ENCODE data around the gene MYD88. TPM values are rescaled to one million over a fixed set of nuclear protein-coding genes. Genes with fewer than 3 reads are reported as not detected.
"Not testable (repeated sequence)": the region's sequence is repeated elsewhere in the genome, so short reads cannot be mapped to it uniquely, and the experiment has no call there.

Gene MYD88
- total RNA-seq, 2 donors from 2014 or later: 11.9 to 33.3 TPM

DNA sequence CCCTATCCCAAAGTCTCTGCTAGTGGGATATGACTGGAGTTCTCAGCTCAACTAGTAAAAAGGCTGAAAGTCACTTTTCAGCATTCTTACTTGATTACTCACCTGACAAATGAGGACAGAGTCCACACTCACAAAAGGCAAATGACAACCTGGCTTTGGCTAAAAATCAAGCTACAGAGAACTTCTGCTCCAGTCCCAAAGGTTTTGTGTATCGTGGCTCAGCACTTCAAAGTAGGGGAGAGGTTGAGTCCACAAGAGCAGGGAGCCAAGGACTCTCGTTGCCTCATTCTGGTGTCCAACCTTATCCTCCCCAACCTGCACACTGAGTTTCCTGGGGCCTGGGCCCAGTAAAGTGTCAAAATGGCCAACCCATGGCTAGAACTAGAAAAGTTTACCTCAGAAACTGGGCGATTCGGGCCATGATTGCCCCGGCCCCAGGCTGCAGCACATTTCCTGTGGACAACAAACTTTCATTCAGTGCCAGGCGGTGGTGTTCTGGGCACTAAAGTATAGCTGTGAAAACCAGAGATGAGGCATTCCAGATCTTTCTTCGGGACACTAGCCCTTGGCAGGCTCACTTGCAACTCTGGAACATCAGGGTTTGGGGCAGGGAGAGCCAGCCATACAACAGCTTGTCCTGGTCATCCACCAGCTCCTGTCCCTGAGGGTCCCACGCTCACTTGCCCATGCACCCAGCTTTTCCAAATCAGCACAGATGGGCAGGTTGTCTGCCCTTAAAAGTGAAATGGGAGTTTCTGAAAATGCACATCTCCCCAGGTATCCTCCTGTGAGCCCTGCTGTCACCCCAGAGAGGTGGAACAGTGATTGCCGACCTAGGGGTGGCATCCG is 4.7 kb upstream of the MYD88 start:
- intact Hi-C loops (cut with DNase I): no loop called here
- Histone ChIP-seq H3K4me3 (no peak overlapping the region), H3K36me3 (replicated peaks in 1 of 2; ENCODE audit: insufficient read depth in 1 of 2, low read depth in 2 of 2) (peaks cover 7 to 14% of the 10 kb centered on the region in 2 donors), H3K27me3 (no peaks in the 10 kb centered on the region), H3K4me1 (peaks cover 72% of the 10 kb centered on the region), H3K9me3 (no peaks in the 10 kb centered on the region), H3K27ac (peak overlapping the region; percentile 64 to 92 (median 86))
- TF ChIP-seq POLR2A (IDR thresholded peaks at IDR 0.05): peak in 1 of 3 donors; percentile 21
- TF ChIP-seq, protein P1, sequence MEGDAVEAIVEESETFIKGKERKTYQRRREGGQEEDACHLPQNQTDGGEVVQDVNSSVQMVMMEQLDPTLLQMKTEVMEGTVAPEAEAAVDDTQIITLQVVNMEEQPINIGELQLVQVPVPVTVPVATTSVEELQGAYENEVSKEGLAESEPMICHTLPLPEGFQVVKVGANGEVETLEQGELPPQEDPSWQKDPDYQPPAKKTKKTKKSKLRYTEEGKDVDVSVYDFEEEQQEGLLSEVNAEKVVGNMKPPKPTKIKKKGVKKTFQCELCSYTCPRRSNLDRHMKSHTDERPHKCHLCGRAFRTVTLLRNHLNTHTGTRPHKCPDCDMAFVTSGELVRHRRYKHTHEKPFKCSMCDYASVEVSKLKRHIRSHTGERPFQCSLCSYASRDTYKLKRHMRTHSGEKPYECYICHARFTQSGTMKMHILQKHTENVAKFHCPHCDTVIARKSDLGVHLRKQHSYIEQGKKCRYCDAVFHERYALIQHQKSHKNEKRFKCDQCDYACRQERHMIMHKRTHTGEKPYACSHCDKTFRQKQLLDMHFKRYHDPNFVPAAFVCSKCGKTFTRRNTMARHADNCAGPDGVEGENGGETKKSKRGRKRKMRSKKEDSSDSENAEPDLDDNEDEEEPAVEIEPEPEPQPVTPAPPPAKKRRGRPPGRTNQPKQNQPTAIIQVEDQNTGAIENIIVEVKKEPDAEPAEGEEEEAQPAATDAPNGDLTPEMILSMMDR (IDR thresholded peaks at IDR 0.05): no peak
- ATAC-seq (peak; percentile 16), DNase-seq (peak; percentile 41 to 74 (median 67))
- WGBS, 2 donors: 57 to 58% methylated on average over 7 to 10 of the region's 10 CpGs

DNA sequence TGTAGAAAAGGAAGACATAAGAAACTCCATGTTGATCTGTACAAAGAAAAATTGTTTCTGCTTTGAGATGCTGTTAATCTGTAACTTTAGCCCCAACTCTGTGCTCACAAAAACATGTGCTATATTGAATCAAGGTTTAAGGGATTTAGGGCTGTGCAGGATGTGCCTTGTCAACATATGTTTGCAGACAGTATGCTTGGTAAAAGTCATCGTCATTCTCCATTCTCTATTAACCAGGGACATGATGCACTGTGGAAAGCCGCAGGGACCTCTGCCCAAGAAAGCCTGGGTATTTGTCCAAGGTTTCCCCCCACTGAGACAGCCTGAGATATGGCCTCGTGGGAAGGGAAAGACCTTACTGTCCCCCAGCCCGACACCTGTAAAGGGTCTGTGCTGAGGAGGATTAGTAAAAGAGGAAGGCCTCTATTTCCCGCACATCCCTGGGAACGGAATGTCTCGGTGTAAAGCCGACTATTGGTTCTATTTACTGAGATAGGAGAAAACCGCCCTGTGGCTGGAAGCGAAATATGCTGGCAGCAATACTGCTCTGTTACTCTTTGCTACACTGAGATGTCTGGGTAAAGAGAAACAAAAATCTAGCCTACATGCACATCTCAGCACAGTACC is 3.8 kb upstream of the MYD88 start:
- DNase-seq; H3K9me3 ChIP-seq; H3K4me3 ChIP-seq; H3K27me3 ChIP-seq; intact Hi-C loops (cut with DNase I); ATAC-seq: not testable (repeated sequence)
- H3K4me1 ChIP-seq: peaks cover 74% of the 10 kb centered on the region
- peaks cover 2 to 12% of the 10 kb centered on the region in 2 donors for H3K36me3 ChIP-seq (replicated peaks in 1 of 2; ENCODE audit: insufficient read depth in 1 of 2, low read depth in 2 of 2)
- peak overlapping the region; percentile 64 to 92 (median 86) for H3K27ac ChIP-seq
- WGBS, 2 donors: 46 to 48% methylated on average over 10 of the region's 10 CpGs

DNA sequence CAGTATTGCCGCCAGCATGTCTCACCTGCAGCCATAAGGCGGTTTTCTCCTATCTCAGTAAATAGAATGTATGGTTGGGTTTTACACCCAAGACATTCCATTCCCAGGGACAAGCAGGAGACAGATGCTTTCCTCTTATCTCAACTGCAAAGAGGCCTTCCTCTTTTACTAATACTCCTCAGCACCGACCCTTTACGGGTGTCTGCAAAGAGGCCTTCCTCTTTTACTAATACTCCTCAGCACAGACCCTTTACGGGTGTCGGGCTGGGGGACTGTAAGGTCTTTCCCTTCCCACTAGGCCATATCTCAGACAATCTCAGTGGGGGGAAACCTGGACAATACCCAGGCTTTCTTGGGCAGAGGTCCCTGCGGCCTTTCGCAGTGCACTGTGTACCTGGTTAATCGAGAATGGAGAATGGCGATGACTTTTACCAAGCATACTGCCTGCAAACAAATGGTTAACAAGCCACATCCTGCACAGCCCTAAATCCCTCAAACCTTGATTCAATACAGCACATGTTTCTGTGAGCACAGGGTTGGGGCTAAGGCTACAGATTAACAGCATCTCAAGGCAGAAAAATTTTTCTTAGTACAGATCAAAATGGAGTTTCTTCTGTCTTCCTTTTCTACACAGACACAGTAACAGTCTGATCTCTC is 2.7 kb upstream of the MYD88 start:
- intact Hi-C loops (cut with DNase I); ATAC-seq; H3K36me3 ChIP-seq (replicated peaks in 1 of 2; ENCODE audit: insufficient read depth in 1 of 2, low read depth in 2 of 2); H3K9me3 ChIP-seq; H3K27me3 ChIP-seq; DNase-seq: not testable (repeated sequence)
- WGBS, 2 donors: 29 to 32% methylated on average over 7 to 10 of the region's 10 CpGs
- Histone ChIP-seq H3K27ac (peak overlapping the region in 3 of 4 donors; percentile 87 to 97 (median 92)), H3K4me1 (peaks cover 77% of the 10 kb centered on the region), H3K4me3 (peak overlapping the region; percentile 84 to 95)

DNA sequence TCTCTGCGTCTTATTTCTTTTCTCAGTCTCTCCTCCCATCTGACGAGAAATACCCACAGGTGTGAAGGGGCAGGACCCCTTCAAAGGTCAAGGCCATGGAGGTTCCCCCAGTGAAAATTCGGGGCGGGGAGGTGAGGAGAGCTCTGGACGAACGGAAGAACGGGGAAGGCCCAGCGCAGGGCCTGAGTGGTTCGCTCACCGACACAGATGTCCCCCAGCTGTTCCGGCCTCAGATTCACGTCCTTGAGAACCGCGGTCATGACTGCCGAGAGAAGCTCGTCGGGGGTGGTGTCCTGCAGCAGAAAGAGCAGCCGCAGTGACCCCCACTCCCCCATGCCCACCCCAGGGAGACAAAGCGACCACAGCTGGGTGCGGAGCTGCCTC is 2.1 kb upstream of the MYD88 start:
- Histone ChIP-seq H3K4me3 (peak overlapping the region; percentile 84 to 95), H3K27ac (peak overlapping the region; percentile 87 to 97 (median 92)), H3K4me1 (peaks cover 71% of the 10 kb centered on the region), H3K36me3 (replicated peaks in 1 of 2; ENCODE audit: insufficient read depth in 1 of 2, low read depth in 2 of 2) (peaks cover 0 to 4% of the 10 kb centered on the region in 2 donors), H3K27me3 (no peaks in the 10 kb centered on the region), H3K9me3 (no peaks in the 10 kb centered on the region)
- intact Hi-C loops (cut with DNase I): no loop called here
- TF ChIP-seq, protein P1 (IDR thresholded peaks at IDR 0.05): no peak
- TF ChIP-seq POLR2A (IDR thresholded peaks at IDR 0.05): no peak
- 0 to 1% methylated on average over 8 to 20 of the region's 20 CpGs for WGBS, 2 donors
- DNase-seq: peak; percentile 51 to 72 (median 64)
- ATAC-seq: no peak

DNA sequence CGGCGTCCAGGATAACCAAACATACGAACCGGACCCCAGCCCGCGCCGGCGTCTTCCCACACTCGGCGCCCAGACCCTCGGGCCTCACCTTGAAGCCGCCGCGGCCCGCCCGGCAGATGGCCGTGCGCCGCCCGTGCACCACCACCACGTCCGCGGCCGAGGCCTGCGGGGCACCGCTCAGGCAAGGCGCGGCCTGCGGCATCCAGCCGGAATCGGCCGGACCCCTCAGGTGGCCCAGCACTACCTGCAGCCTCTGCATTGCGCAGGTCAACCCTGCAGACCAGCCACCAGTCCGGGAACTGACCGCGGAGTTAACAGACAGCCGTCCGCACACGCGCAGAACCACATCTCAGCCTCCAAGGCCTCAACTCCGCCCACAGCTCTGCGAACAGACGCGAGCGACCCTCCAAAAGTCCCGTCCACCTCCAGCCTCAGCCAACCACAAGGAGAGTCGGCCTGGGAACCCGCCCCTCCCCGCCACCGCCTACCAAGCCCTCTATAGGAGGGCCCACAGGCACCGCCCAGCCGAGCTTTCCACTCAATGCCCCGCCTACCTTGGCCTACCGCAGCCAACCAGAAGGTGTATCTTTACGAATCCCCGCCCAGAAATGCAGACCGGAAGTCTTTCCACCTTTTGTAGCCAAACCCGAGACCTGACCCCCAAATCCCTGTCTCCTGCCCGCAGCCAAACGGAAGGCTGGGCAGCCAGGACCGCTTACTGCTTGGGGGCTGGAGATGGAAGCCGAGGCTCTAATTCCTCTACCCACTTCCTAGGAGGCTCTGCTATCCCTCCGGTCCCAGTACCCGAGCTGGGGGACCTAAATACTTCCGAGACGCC is 1.5 kb upstream of the MYD88 start, which contains the start of gene ACAA1:
TSS of gene ACAA1 (minus strand) at position 351 of the 838 bp plus-strand sequence. CDS start at position 259, 92 bp downstream.
- Histone ChIP-seq H3K27me3 (no peaks in the 10 kb centered on the region), H3K9me3 (no peaks in the 10 kb centered on the region), H3K27ac (peak within 1 kb of the TSS; percentile 87 to 97 (median 92)), H3K36me3 (replicated peaks in 1 of 2; ENCODE audit: insufficient read depth in 1 of 2, low read depth in 2 of 2) (no peaks in the 10 kb centered on the region), H3K4me3 (peak within 1 kb of the TSS; percentile 84 to 95), H3K4me1 (peaks cover 65% of the 10 kb centered on the region)
- DNase-seq (peak; percentile 100), ATAC-seq (peak; percentile 92)
- intact Hi-C loops (cut with DNase I): no loop called here
- TF ChIP-seq, protein P1 (IDR thresholded peaks at IDR 0.05): peak in 2 of 7 experiments; percentile 2 to 8
- TF ChIP-seq POLR2A (IDR thresholded peaks at IDR 0.05): peak; percentile 90 to 97 (median 96)
- WGBS, 2 donors: 0 to 1% methylated on average over 22 to 66 of the region's 66 CpGs
